Tibial nerve (tissue), 4 donors: ENCODE results near the gene PEX14.

Experiments used
- CTCF ChIP-seq, 5 experiments: fragments of 200-600 bp in 3 of 5; fragments of 450-650 bp in 2 of 5; sonication (generic) in 3 of 5; IDR thresholded peaks; one replicate each; pipeline ENCODE4 v1.5.1; 2016 to 2019; ENCODE audit warnings: antibody characterized with exemption in 5 of 5, mild to moderate bottlenecking in 3 of 5, moderate library complexity in 2 of 5
- EP300 ChIP-seq, 2 donors: sonication (generic); formaldehyde crosslinking; IDR thresholded peaks; one replicate each; pipeline ENCODE4 v1.6.1; 2017; ENCODE audit warnings: antibody characterized with exemption in 2 of 2, mild to moderate bottlenecking in 1 of 2
- POLR2A ChIP-seq, 2 donors: fragments of 450-650 bp; IDR thresholded peaks; one replicate each; pipeline ENCODE4 v1.6.1; 2017; ENCODE audit warnings: antibody characterized with exemption in 2 of 2, mild to moderate bottlenecking in 2 of 2, moderate library complexity in 2 of 2

- TF ChIP-seq CTCF (IDR thresholded peaks at IDR 0.05) (no peak), POLR2A (IDR thresholded peaks at IDR 0.05) (no peak), EP300 (IDR thresholded peaks at IDR 0.05) (no peak)
Observed at GRCh38 chr1:10607228-10607627, 132.5 kb downstream of the PEX14 start.
